GM19452 (cell line): Measurements from ENCODE around the gene STXBP5L.
A peak's percentile ranks its signal among the peaks of the same experiment; 100 is the strongest.
"Not testable (repeated sequence)": the region's sequence is repeated elsewhere in the genome, so short reads cannot be mapped to it uniquely, and the experiment has no call there.

ENCODE experiments used
- ATAC-seq: cut with Tn5 transposase; IDR thresholded peaks from one replicate; pipeline ENCODE4 v1.9.1; 2021; ENCODE audit not compliant: unreplicated experiment

STXBP5L gene

DNA sequence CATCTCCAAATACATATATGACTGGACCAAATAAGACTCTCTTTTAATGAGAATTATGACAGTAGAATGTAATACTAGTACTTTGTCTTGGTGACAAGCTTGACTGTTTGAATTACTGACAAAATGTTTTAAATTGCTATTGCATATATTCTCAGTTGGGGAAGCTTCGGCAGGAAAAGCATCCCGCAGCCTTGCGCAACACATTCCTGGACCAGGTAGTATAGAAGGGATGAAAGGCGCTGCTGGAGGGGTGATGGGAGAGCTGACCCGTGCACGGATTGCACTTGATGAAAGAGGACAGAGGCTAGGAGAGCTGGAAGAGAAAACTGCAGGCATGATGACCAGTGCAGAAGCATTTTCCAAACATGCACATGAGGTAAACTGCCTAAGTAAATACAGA, 510.2 kb downstream of the STXBP5L start:
- ATAC-seq = no peak

- ATAC-seq = no peak
Measured at GRCh38 chr3:121424549-121424948, 516.5 kb downstream of the STXBP5L start.

GRCh38 chr3:121430664-121431215, 522.7 kb downstream of the STXBP5L start:
- no peak for ATAC-seq

DNA sequence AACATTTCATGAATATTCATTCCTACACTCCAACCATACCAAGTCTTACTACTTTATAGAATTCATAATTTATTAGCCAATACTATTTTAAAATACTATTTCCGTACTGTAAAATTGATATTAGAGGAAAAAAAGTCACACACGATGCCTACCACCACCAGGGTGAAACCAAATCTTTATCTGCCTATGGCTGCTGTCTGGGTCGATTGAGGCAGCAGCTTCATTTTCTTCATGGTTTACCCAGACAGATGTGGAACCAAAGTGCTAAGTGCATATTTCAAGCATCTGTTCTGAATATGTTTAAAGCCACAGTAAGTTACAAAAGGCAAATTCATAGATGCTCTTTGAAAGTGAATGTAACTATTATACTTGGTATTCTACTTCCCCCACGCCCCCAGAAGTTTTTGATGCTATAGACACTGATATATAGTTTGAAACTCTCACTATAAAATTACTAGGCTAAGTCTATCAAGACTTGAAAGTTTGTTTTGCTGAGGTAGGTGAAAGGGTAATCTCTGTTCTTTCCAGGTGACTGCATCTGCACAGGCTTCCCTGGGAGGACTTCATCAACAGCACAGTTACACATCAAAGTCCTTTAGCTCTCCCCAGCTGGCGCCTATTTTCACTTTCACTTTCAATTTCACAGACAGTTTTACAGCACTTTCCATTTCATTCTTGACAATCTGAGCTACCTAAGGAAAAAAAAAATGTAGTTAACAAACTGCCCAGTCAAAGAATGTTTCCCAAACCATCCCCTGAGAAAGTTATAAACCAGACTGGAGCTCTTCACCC, 523.9 kb downstream of the STXBP5L start:
- ATAC-seq = peak; percentile 95

DNA sequence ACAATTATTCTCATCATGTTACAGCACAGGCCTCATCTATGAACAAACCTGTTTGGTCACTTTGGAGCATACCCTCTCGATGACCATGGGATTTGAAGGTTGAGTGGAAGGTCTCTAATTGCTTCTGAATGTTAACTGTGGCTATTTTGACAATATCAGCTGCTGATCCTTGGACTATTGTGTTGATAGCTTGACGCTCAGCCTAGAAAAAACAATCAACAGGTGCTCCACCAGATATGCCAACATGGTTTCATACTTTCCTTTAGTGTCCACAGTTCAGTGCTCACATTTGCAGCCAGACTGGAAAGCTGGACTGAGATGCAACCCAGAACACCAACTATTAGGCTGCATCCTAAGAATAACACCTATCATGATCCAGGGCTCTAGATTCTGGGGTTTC, 528.1 kb downstream of the STXBP5L start:
- ATAC-seq = no peak

GRCh38 chr3:121436641-121437040, 528.6 kb downstream of the STXBP5L start:
- ATAC-seq = no peak

- ATAC-seq = no peak
Measured at GRCh38 chr3:121443456-121443855, 535.5 kb downstream of the STXBP5L start.

- not testable (repeated sequence) for ATAC-seq
Measured at GRCh38 chr3:121451752-121452151, 543.7 kb downstream of the STXBP5L start.

GRCh38 chr3:121462565-121462964, 554.6 kb downstream of the STXBP5L start:
- ATAC-seq = no peak

DNA sequence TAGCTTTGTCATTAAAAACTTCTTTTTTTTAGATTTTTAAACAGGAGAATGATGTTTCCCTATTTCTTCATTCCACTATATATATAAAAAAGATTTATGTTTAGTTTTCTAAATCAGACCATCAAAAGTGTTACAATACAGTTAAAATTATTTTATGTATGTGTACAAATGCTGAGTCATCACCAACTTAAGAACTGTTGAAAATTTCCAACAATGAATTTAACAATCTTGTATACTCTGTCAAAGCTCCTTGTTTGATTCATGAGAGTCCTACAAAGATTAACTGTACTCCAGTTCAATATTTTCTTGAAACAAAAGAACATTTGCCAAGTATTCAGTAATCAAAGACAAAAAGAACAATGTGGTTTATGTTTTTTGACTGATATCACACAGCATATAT, 555.7 kb downstream of the STXBP5L start:
- ATAC-seq = no peak

DNA sequence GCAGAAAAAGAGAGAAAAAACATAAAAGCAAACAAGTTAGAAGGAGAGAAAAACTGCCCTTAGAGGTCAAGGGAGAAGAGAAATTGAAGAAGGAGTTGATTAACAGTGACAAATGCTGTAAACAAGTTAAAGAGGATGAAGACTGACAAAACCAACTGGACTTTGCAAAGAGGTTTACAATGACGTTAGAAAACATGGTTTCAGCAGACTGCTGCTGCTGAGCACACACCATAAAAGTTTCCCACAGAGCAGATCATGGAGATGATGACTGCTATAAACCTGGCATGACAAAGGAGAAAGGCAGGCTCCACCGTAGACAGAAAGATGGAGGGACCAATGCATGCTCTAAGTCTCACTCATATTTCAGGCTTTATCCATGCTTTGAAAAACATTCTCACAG, 559.1 kb downstream of the STXBP5L start:
- no peak for ATAC-seq

DNA sequence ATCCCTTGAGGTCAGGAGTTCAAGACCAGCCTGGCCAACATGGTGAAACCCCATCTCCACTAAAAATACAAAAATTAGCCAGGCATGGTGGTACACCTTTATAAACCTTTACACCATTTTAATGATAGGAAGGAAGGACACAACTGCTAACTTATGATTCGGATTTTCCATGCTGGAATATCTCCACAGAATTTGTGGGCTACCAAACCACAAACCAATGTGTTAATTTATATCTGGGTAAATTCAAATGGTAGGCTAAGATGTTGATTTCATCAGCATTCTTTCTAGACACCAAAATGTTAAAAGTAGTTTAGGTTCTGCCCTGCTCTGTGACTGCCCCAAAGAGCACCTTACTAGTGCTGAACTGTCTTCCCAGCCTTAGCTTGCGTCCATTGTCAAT, 565.0 kb downstream of the STXBP5L start:
- no peak for ATAC-seq
